Measurements from ENCODE around the gene KIAA1217.

DNA sequence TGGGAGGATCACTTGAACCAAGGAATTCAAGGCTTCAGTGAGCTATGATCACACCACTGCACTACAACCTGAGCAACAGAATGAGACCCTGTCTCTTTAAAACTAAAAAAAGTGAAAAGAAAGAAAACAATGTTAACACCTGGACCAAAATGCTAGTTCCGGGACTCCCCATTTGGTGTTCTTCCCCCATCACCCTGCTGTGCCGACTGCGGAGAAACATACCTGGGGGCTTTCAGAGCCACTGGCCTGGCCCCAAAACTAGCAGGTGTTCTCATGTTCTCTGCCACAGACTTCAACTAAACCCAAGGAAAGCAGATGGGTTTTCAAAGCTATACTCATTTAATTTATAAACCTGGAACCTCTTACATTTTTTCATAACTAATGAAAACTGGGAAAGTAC, 250.9 kb downstream of the KIAA1217 start:
- TF ChIP-seq POLR2AphosphoS5 (IDR thresholded peaks at IDR 0.05; ENCODE audit: low read depth, low read length) (no peak), POLR2A (IDR thresholded peaks at IDR 0.05; ENCODE audit: low read depth, low read length) (no peak), TAF1 (IDR thresholded peaks at IDR 0.05; ENCODE audit: low read depth, low read length) (no peak), POU2F2 (IDR thresholded peaks at IDR 0.05; ENCODE audit: low read depth, low read length) (no peak), PAX5 (IDR thresholded peaks at IDR 0.05; ENCODE audit: insufficient read depth, low read length, severe bottlenecking) (no peak), SPI1 (IDR thresholded peaks at IDR 0.05; ENCODE audit: low read depth, low read length) (no peak)

All from GM12891 (cell line).